Measurements from ENCODE around the gene TSPAN18.
A peak's percentile ranks its signal among the peaks of the same experiment; 100 is the strongest.

The TSPAN18 gene

DNA sequence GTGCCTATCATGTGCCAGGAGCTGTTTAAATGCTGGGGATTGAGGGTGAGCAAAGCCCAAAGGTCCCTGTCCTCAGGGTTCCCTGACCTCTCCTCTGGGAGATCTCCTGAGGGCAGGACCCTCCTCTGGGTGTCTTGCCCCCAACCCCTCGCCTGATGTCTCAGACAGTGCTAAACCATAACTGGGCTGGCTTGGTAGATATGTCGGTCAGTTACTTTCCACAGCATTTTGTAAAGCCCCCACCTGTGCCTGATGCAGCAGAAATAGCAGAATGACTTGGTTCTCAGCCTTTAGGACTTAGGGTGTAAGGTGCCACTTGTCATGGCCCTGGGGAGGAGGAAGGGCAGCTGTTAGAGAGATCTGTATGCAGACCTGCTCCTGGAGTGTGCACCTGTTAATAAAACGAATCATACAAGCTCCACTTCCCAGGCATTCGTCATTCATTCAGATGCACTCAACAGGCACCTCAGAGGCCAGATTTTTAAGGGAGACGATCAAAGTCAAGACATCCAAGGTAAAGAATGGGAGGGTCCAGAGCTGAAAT, 135.9 kb downstream of the TSPAN18 start:
- Histone ChIP-seq H4K91ac (ENCODE audit: low read depth, low read length, poor library complexity) (peak overlapping the region; percentile 99), H3K18ac (ENCODE audit: low read length) (peak overlapping the region; percentile 99), H3K4ac (ENCODE audit: low read length) (peak overlapping the region; percentile 80), H3K27me3 (ENCODE audit: control insufficient read depth in 3 of 3, insufficient read depth in 3 of 3, low read depth in 1 of 3, low read length in 3 of 3) (no peaks in the 10 kb centered on the region), H3K9me3 (replicated peaks in 1 of 2; ENCODE audit: control insufficient read depth in 2 of 2, insufficient read depth in 1 of 2, low read depth in 1 of 2, low read length in 2 of 2) (peaks cover 0 to 2% of the 10 kb centered on the region in 2 donors), H3K14ac (ENCODE audit: low read length) (no peak overlapping the region), H2BK15ac (ENCODE audit: low read length) (peak overlapping the region; percentile 76), H3K4me3 (ENCODE audit: low read length in 2 of 2) (no peak overlapping the region), H3K36me3 (replicated peaks in 1 of 2; ENCODE audit: control insufficient read depth in 2 of 2, insufficient read depth in 2 of 2, low read length in 2 of 2) (peaks cover 7 to 23% of the 10 kb centered on the region in 2 donors), H3K79me1 (ENCODE audit: low read depth, low read length) (peaks cover 4% of the 10 kb centered on the region), H3K23ac (ENCODE audit: low read depth, low read length, poor library complexity) (no peak overlapping the region), H4K8ac (ENCODE audit: low read depth, low read length) (peak overlapping the region; percentile 97), H2BK12ac (ENCODE audit: low read length) (peak overlapping the region; percentile 67), H3K4me2 (ENCODE audit: insufficient read depth, low read length, poor library complexity, severe bottlenecking) (peak overlapping the region; percentile 23), H3K27ac (replicated peaks; ENCODE audit: low read length) (peak overlapping the region; percentile 99), H2BK5ac (ENCODE audit: low read length) (peak overlapping the region; percentile 97), H2BK120ac (ENCODE audit: low read depth, low read length) (peak overlapping the region; percentile 93), H2AK5ac (ENCODE audit: low read depth, low read length) (peak overlapping the region; percentile 95), H2AFZ (ENCODE audit: low read length) (no peak overlapping the region), H3K9ac (ENCODE audit: low read depth, low read length, poor library complexity) (no peak overlapping the region), H3K4me1 (ENCODE audit: control insufficient read depth in 2 of 2, insufficient read depth in 1 of 2, low read depth in 1 of 2, low read length in 2 of 2) (peaks cover 23 to 71% of the 10 kb centered on the region in 2 donors)
- no peak for DNase-seq (ENCODE audit: low spot score)
- WGBS, 2 donors (ENCODE audit: extremely low coverage in 2 of 2, insufficient read length in 2 of 2, insufficient replicate concordance in 1 of 2) = no CpG with 5 or more reads among the region's 5 CpGs

DNA sequence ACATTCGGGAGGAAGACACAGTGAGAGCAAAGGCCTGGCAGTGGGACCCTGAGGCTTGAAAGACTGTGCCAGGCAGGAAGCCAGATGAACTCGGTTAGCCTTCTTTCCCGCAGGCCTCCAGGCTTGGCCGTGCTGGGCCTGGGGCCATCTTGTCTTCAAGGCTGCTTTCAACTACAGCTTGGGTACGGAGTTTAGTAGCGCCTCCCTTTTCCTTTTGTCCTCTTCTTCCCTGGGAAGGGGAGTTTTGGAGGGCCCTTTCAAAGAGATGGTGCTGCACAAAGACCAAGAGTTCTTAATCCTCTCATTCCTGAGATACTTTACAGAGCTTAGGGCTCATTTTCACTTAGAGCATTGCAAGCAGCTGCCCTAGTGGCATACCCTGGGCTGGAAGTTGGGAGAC, 136.5 kb downstream of the TSPAN18 start:
- Histone ChIP-seq H3K23ac (ENCODE audit: low read depth, low read length, poor library complexity) (no peak overlapping the region), H3K27me3 (ENCODE audit: control insufficient read depth in 3 of 3, insufficient read depth in 3 of 3, low read depth in 1 of 3, low read length in 3 of 3) (no peaks in the 10 kb centered on the region), H3K27ac (replicated peaks; ENCODE audit: low read length) (peak overlapping the region; percentile 99), H2BK12ac (ENCODE audit: low read length) (peak overlapping the region; percentile 67), H4K8ac (ENCODE audit: low read depth, low read length) (peak overlapping the region; percentile 97), H3K4me3 (ENCODE audit: low read length in 2 of 2) (no peak overlapping the region), H4K91ac (ENCODE audit: low read depth, low read length, poor library complexity) (peak overlapping the region; percentile 99), H2BK15ac (ENCODE audit: low read length) (no peak overlapping the region), H2BK120ac (ENCODE audit: low read depth, low read length) (peak overlapping the region; percentile 93), H2AK5ac (ENCODE audit: low read depth, low read length) (peak overlapping the region; percentile 95), H3K4ac (ENCODE audit: low read length) (peak overlapping the region; percentile 80), H2BK5ac (ENCODE audit: low read length) (peak overlapping the region; percentile 97), H3K36me3 (replicated peaks in 1 of 2; ENCODE audit: control insufficient read depth in 2 of 2, insufficient read depth in 2 of 2, low read length in 2 of 2) (peaks cover 7 to 23% of the 10 kb centered on the region in 2 donors), H3K79me1 (ENCODE audit: low read depth, low read length) (peaks cover 4% of the 10 kb centered on the region), H3K14ac (ENCODE audit: low read length) (no peak overlapping the region), H3K9me3 (replicated peaks in 1 of 2; ENCODE audit: control insufficient read depth in 2 of 2, insufficient read depth in 1 of 2, low read depth in 1 of 2, low read length in 2 of 2) (peaks cover 0 to 2% of the 10 kb centered on the region in 2 donors), H3K9ac (ENCODE audit: low read depth, low read length, poor library complexity) (peak overlapping the region; percentile 38), H2AFZ (ENCODE audit: low read length) (no peak overlapping the region), H3K4me2 (ENCODE audit: insufficient read depth, low read length, poor library complexity, severe bottlenecking) (peak overlapping the region; percentile 12), H3K4me1 (ENCODE audit: control insufficient read depth in 2 of 2, insufficient read depth in 1 of 2, low read depth in 1 of 2, low read length in 2 of 2) (peaks cover 23 to 70% of the 10 kb centered on the region in 2 donors), H3K18ac (ENCODE audit: low read length) (peak overlapping the region; percentile 99)
- DNase-seq (ENCODE audit: low spot score) = peak; percentile 82
- WGBS, 2 donors (ENCODE audit: extremely low coverage in 2 of 2, insufficient read length in 2 of 2, insufficient replicate concordance in 1 of 2) = no CpG with 5 or more reads among the region's 6 CpGs

DNA sequence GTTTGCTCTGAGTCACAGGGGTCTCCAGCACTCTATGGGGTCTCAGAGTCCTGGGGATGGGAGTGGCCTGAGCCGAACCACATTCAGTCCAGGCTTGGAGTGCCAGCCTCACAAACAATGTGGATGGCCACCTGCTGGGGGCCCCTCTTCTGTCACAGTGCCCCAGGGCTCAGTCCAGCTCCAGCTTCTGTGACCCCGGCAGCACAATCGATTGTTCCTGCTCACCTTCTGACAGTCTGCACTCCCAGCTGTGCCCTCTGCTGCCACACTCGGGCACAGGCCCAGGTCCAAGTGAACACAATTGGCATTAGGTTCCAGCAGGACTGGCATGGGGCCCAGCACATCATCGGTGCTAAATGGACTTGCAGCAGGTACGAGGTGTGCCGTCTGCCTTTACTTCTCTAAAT, 139.1 kb downstream of the TSPAN18 start:
- Histone ChIP-seq H4K8ac (ENCODE audit: low read depth, low read length) (no peak overlapping the region), H3K14ac (ENCODE audit: low read length) (no peak overlapping the region)
- WGBS, 2 donors (ENCODE audit: extremely low coverage in 2 of 2, insufficient read length in 2 of 2, insufficient replicate concordance in 1 of 2) = no CpG with 5 or more reads among the region's 7 CpGs

DNA sequence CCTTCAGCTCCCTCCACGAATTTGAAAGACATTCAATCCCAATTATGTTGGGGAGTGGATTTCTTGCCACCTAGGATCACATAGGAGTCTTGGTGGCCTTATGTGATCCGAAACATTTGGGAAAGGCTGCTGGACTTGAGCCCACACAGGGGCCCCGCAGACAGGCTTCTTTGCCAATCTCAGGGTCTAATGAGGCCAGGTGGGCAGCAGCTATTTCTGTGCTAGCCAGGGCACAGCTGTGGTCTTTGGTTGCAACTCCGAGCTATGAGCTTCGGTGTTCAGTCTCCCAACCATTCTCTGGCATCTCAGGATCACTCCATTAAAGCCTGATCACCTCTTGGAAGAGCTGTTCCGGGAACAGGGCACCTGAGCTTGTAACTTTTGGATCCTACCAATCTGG, 139.5 kb downstream of the TSPAN18 start:
- H3K4ac ChIP-seq (ENCODE audit: low read length) = no peak overlapping the region
- H2AFZ ChIP-seq (ENCODE audit: low read length) = no peak overlapping the region

More for the DNA sequence above, 139.1 kb downstream of the TSPAN18 start:
- Histone ChIP-seq H4K91ac (ENCODE audit: low read depth, low read length, poor library complexity) (no peak overlapping the region), H2AFZ (ENCODE audit: low read length) (no peak overlapping the region), H2BK12ac (ENCODE audit: low read length) (no peak overlapping the region), H3K23ac (ENCODE audit: low read depth, low read length, poor library complexity) (no peak overlapping the region), H3K4me1 (ENCODE audit: control insufficient read depth in 2 of 2, insufficient read depth in 1 of 2, low read depth in 1 of 2, low read length in 2 of 2) (peaks cover 26 to 54% of the 10 kb centered on the region in 2 donors), H2BK120ac (ENCODE audit: low read depth, low read length) (peak overlapping the region; percentile 5), H2BK5ac (ENCODE audit: low read length) (peak overlapping the region; percentile 27), H2AK5ac (ENCODE audit: low read depth, low read length) (peak overlapping the region; percentile 77), H3K79me1 (ENCODE audit: low read depth, low read length) (no peaks in the 10 kb centered on the region), H3K9me3 (replicated peaks in 1 of 2; ENCODE audit: control insufficient read depth in 2 of 2, insufficient read depth in 1 of 2, low read depth in 1 of 2, low read length in 2 of 2) (no peaks in the 10 kb centered on the region), H3K4me3 (ENCODE audit: low read length in 2 of 2) (no peak overlapping the region), H3K27ac (replicated peaks; ENCODE audit: low read length) (peak overlapping the region; percentile 41), H3K4me2 (ENCODE audit: insufficient read depth, low read length, poor library complexity, severe bottlenecking) (no peak overlapping the region), H3K9ac (ENCODE audit: low read depth, low read length, poor library complexity) (peak overlapping the region; percentile 54), H3K27me3 (ENCODE audit: control insufficient read depth in 3 of 3, insufficient read depth in 3 of 3, low read depth in 1 of 3, low read length in 3 of 3) (no peaks in the 10 kb centered on the region), H3K18ac (ENCODE audit: low read length) (peak overlapping the region; percentile 73), H3K36me3 (replicated peaks in 1 of 2; ENCODE audit: control insufficient read depth in 2 of 2, insufficient read depth in 2 of 2, low read length in 2 of 2) (peaks cover 0 to 16% of the 10 kb centered on the region in 2 donors), H3K4ac (ENCODE audit: low read length) (no peak overlapping the region), H2BK15ac (ENCODE audit: low read length) (no peak overlapping the region)
- DNase-seq (ENCODE audit: low spot score) = no peak

More for the DNA sequence above, 139.5 kb downstream of the TSPAN18 start:
- H3K14ac ChIP-seq (ENCODE audit: low read length) = no peak overlapping the region
- peak overlapping the region; percentile 77 for H2AK5ac ChIP-seq (ENCODE audit: low read depth, low read length)
- peak overlapping the region; percentile 27 for H2BK5ac ChIP-seq (ENCODE audit: low read length)
- no peak overlapping the region for H4K91ac ChIP-seq (ENCODE audit: low read depth, low read length, poor library complexity)
- no peak overlapping the region for H4K8ac ChIP-seq (ENCODE audit: low read depth, low read length)
- no peaks in the 10 kb centered on the region for H3K9me3 ChIP-seq (replicated peaks in 1 of 2; ENCODE audit: control insufficient read depth in 2 of 2, insufficient read depth in 1 of 2, low read depth in 1 of 2, low read length in 2 of 2)
- peak overlapping the region; percentile 41 for H3K27ac ChIP-seq (replicated peaks; ENCODE audit: low read length)
- WGBS, 2 donors (ENCODE audit: extremely low coverage in 2 of 2, insufficient read length in 2 of 2, insufficient replicate concordance in 1 of 2) = no CpG with 5 or more reads among the region's 6 CpGs
- H3K4me2 ChIP-seq (ENCODE audit: insufficient read depth, low read length, poor library complexity, severe bottlenecking) = no peak overlapping the region
- H2BK15ac ChIP-seq (ENCODE audit: low read length) = no peak overlapping the region
- H3K18ac ChIP-seq (ENCODE audit: low read length) = peak overlapping the region; percentile 60
- no peak for DNase-seq (ENCODE audit: low spot score)
- H3K9ac ChIP-seq (ENCODE audit: low read depth, low read length, poor library complexity) = no peak overlapping the region
- peaks cover 26 to 51% of the 10 kb centered on the region in 2 donors for H3K4me1 ChIP-seq (ENCODE audit: control insufficient read depth in 2 of 2, insufficient read depth in 1 of 2, low read depth in 1 of 2, low read length in 2 of 2)
- H3K27me3 ChIP-seq (ENCODE audit: control insufficient read depth in 3 of 3, insufficient read depth in 3 of 3, low read depth in 1 of 3, low read length in 3 of 3) = no peaks in the 10 kb centered on the region
- H2BK120ac ChIP-seq (ENCODE audit: low read depth, low read length) = peak overlapping the region; percentile 5
- H3K36me3 ChIP-seq (replicated peaks in 1 of 2; ENCODE audit: control insufficient read depth in 2 of 2, insufficient read depth in 2 of 2, low read length in 2 of 2) = peaks cover under 1 to 18% of the 10 kb centered on the region in 2 donors
- H3K23ac ChIP-seq (ENCODE audit: low read depth, low read length, poor library complexity) = no peak overlapping the region
- H3K4me3 ChIP-seq (ENCODE audit: low read length in 2 of 2) = no peak overlapping the region
- H2BK12ac ChIP-seq (ENCODE audit: low read length) = no peak overlapping the region
- H3K79me1 ChIP-seq (ENCODE audit: low read depth, low read length) = no peaks in the 10 kb centered on the region
